ENCODE data around the gene ACCS.

GRCh38 chr11:44133335-44133946 is 67.4 kb downstream of the ACCS start:
- TF ChIP-seq SMC3 (conservative IDR thresholded peaks at IDR 0.05; ENCODE audit: poor library complexity) (peak; percentile 79), EP300 (conservative IDR thresholded peaks at IDR 0.05; ENCODE audit: poor library complexity, severe bottlenecking) (no peak), EZH2 (IDR thresholded peaks at IDR 0.05; ENCODE audit: borderline replicate concordance, insufficient read depth, low read length, poor library complexity, severe bottlenecking) (no peak), REST (IDR thresholded peaks at IDR 0.05; ENCODE audit: borderline replicate concordance) (peak; percentile 47), TAF1 (IDR thresholded peaks at IDR 0.05; ENCODE audit: low read depth) (no peak), MXI1 (conservative IDR thresholded peaks at IDR 0.05; ENCODE audit: poor library complexity, severe bottlenecking) (no peak), RAD21 (conservative IDR thresholded peaks at IDR 0.05) (peak; percentile 70)
- TF ChIP-seq, protein P1, sequence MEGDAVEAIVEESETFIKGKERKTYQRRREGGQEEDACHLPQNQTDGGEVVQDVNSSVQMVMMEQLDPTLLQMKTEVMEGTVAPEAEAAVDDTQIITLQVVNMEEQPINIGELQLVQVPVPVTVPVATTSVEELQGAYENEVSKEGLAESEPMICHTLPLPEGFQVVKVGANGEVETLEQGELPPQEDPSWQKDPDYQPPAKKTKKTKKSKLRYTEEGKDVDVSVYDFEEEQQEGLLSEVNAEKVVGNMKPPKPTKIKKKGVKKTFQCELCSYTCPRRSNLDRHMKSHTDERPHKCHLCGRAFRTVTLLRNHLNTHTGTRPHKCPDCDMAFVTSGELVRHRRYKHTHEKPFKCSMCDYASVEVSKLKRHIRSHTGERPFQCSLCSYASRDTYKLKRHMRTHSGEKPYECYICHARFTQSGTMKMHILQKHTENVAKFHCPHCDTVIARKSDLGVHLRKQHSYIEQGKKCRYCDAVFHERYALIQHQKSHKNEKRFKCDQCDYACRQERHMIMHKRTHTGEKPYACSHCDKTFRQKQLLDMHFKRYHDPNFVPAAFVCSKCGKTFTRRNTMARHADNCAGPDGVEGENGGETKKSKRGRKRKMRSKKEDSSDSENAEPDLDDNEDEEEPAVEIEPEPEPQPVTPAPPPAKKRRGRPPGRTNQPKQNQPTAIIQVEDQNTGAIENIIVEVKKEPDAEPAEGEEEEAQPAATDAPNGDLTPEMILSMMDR (IDR thresholded peaks at IDR 0.05; ENCODE audit: poor library complexity, severe bottlenecking) = peak; percentile 72

All from neural cell (in vitro differentiated cells).